A549 treated with CORT108297 at 1 μM for 4 hours (cell line): ENCODE measurements around the gene PRSS12. TPM values are rescaled to one million over a fixed set of nuclear protein-coding genes. Genes with fewer than 3 reads are reported as not detected.

Source experiments
- total RNA-seq: library from RNA; stranded (reverse); fragments of 200-300 nt; extraction: Qiagen RNA extraction; gene quantifications from 5 replicates; pipeline ENCODE4 v1.2.3, GENCODE V29; 2022

The PRSS12 gene
- 0.24 to 0.41 TPM (median 0.28 TPM) in 5 replicates for total RNA-seq

DNA sequence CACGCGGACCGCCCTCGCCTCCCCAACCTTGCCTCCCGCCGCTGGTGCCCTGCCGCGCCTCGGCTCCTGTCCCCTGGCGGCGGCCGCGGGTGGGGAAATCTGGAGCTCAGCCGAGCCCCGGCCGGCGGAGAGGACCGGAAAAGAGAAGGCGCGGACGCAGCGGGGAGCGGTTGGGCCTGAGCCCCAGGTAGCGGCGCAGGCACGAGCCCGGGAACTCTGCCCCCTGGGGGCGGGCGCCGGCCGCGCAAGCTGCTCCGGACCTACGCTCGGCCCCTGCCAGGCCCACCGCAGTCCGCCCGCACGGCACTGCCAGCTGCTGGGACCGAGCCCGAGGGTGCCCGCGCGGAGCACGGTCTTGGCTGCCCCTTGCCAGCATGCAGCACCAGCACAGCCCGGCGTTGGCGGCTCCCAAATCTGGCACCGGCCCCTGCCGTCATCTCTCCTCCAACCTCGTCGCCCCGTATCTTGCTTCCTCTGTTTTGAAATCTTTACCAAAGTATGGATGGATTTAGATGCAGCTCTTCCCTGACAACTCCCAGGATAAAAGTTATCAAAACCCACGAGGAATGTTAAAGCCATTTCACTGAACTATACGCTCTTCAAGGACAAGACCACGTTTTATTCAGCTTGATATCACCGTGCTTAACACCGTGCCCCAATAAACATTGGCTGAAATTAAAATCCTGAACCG, at the start of gene PRSS12:
Gene PRSS12 (minus strand): TSS at position 161 of the 691 bp plus-strand sequence. CDS start 283 bp downstream, outside the sequence.

